KBM-7 (cell line): Measurements from ENCODE around the gene RTF1.
"Not testable (repeated sequence)": the region's sequence is repeated elsewhere in the genome, so short reads cannot be mapped to it uniquely, and the experiment has no call there.

Experiments
- DNase-seq: peaks from one replicate; pipeline ENCODE4 v3.0.0-alpha.2; 2015
- in situ Hi-C: fragments of 300-500 bp; cut with MboI; formaldehyde crosslinking; loops from 2 replicates; pipeline ENCODE4 v1.14.3; 2020; ENCODE audit warnings: low sequenced_read_pairs, low pct_unique_long_range_greater_than_20kb, mixed read lengths

RTF1 gene

GRCh38 chr15:41429003-41429890 is 12.4 kb downstream of the RTF1 start:
- no peak for DNase-seq
- in situ Hi-C loops = no loop called here

GRCh38 chr15:41435037-41435786 is 18.3 kb downstream of the RTF1 start:
- in situ Hi-C loops = no loop called here
- DNase-seq = no peak

- in situ Hi-C loops = no loop called here
- DNase-seq = no peak
These were observed 20.6 kb downstream of the RTF1 start for GRCh38 chr15:41437448-41437847.

- in situ Hi-C loops = no loop called here
- no peak for DNase-seq
These were observed 21.3 kb downstream of the RTF1 start for GRCh38 chr15:41438206-41438605.

GRCh38 chr15:41438745-41439144 is 21.9 kb downstream of the RTF1 start:
- DNase-seq, in situ Hi-C loops: not testable (repeated sequence)

DNA sequence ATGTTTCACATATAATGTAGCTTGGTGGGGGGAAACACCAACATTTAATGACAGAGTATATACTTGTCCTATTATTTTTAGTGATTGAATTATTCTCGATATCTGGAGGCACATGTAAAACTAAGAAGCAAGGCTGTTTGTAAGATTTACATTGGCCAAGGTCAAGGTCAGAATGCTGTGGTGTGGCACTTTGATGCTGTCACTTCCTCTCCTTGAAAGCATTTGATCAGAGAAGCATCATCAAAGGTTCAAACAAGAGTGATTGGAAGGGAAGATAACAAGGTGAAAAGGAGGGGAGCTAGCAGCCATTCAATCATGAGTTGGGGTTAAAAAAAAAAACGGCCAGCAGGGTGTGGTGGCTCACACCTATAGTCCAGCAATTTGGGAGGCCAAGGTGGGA is 26.4 kb downstream of the RTF1 start:
- in situ Hi-C loops = no loop called here
- DNase-seq = no peak

- DNase-seq = no peak
- in situ Hi-C loops = no loop called here
These were observed 28.5 kb downstream of the RTF1 start for GRCh38 chr15:41445399-41445798.

DNA sequence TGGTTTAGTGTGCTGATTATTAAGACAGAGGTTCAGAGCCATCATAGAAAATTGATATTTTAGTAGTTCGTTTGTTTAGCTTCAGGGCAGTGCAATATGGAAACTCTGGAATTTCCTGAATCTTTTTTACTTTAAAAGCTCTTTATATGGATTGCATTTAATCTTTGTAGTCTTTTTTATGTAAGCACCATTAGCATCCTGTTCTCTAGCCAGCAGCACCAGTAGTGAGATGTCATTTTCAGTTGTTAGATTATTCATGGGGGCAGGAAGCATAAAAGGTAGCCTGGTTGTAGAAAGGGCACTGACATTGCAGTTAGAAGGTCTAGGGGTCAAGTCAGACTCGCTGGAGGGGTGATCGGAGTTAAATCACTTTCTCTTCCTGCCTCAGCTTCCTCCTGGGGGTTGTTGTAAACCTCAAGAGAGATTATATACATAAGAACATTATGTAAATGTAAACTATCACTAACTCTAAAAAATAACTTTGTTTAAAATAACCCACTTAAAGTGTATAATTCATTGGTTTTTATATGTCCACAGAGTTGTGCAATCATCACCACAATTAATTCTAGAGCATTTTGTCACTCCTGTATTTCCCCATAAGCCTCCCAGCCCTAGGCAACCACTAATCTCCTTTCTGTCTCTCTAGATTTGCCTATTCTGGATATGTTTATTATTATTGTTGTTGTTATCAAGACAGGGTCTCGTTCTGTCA is 45.3 kb downstream of the RTF1 start:
- in situ Hi-C loops = no loop called here
- peak; percentile 12 for DNase-seq

GRCh38 chr15:41464889-41465580 is 48.1 kb downstream of the RTF1 start:
- no peak for DNase-seq
- in situ Hi-C loops = no loop called here

DNA sequence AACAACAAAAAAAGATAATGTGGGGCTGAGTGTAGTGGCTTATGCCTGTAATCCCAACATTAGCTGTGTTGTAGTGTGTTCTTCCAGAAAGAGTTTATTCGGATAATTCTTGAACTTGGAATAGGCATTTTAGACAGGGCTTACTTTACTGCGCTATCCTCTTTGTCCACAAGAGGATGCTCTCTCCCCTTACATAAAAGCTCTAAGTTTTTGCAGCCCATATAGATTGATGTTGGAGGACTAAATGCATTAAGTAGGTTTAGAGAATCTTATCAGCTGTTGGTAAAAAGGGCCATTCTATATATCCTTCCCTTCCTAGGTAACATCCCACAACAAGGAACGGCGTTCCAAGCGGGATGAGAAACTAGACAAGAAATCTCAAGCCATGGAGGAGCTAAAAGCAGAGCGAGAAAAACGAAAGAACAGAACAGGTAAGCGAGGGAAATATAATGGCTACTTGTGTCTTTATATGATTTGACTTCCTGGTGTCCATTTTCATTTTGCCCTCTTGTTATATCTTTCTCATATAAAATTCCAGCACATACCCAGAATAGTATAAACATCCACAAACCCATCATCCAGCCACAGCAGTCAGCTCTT is 49.0 kb downstream of the RTF1 start:
- peak; percentile 78 for DNase-seq

DNA sequence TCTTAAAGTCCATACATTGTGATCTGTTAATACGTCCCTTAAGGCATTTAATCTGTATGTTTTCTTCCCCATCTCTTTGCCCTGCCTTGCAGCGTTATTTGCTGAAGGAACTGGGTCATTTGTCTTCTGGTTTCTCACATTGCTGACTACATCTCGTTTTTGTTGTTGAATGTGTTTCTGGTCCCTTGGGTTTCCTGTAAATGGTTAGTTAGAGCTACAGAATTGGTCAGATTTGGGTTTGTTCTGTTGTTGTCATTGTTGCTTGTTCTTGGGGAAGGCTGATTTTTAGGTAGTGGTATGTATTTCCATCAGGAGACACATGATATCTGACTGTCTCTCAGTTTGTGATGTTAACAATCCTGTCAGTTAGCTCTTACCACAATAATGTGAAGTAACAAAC is 49.8 kb downstream of the RTF1 start:
- DNase-seq = no peak
- in situ Hi-C loops = no loop called here

More for the DNA sequence above, 49.0 kb downstream of the RTF1 start:
- in situ Hi-C loops = no loop called here

GRCh38 chr15:41469644-41470043 is 52.7 kb downstream of the RTF1 start:
- in situ Hi-C loops, DNase-seq: not testable (repeated sequence)

GRCh38 chr15:41473418-41473817 is 56.5 kb downstream of the RTF1 start:
- no peak for DNase-seq
- in situ Hi-C loops = no loop called here

DNA sequence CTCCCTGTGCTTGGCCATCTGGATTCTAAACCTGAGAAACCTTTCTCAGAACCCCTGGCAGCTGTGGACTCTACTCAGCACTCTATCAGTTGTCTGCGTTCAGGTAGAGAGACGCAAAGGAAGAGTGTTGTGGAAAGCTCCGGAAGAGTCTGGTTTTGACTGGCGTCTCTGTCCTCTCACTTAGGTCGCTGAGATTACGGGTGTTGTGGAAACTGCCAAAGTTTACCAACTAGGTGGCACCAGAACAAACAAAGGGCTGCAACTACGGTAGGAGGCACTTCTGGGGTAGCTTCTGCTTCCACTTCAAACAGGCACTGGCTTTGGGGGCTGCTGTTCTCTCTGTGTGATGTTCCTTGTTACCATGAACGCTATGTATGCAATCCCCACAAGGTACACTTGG is 57.5 kb downstream of the RTF1 start:
- in situ Hi-C loops = no loop called here
- no peak for DNase-seq

GRCh38 chr15:41474941-41475340 is 58.0 kb downstream of the RTF1 start:
- DNase-seq = no peak

GRCh38 chr15:41476416-41477048 is 59.6 kb downstream of the RTF1 start:
- in situ Hi-C loops = no loop called here
- no peak for DNase-seq

More at GRCh38 chr15:41474941-41475340, 58.0 kb downstream of the RTF1 start:
- in situ Hi-C loops = no loop called here

DNA sequence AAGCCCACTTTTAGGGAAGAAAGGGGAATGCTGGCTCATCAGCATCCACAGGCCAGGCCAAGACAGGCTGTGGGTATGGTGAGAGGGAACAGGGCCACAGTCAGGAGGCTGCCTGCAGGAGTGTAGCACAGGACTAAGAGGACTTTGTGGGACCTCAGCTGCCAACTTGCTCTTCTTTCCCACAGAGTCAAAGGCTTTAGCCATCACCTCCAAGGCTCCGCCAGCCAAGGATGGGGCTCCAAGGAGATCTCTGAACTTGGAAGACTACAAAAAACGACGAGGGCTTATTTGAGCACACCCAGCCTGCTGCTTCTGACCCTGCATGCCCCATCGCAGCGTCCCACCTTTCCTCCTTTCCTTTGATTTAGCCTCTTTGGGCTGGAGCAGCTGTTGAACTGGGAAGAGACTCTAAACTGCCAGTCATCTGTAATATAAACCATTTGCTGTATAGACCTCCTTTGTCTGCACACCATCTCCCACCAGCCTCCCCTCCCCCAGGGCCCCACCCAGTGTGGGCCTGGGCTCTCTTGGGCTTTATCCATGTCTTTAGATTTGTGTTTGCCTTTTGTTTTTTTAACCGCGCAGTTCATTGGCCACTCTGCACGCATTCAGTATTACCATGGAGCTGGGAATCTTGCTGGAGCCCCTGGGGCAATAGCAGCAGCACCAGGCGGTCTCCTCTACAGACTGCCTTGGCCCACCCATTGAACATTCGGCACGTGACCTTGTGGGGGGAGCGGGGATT is 63.7 kb downstream of the RTF1 start:
- in situ Hi-C loops = no loop called here
- DNase-seq = no peak
